Keratinocyte (primary cell): ENCODE data around the gene GPATCH1. TPM values are rescaled to one million over a fixed set of nuclear protein-coding genes. Genes with fewer than 3 reads are reported as not detected.

ENCODE experiments used
- DNase-seq: peaks from one replicate; pipeline ENCODE4 v3.0.0-alpha.2; 2011; ENCODE audit warnings: low read depth, missing footprints, low spot score
- FAIRE-seq: peaks from 2 replicates; lab custom pipeline; 2011; peaks lifted over from hg19 to GRCh38; lab: Jason Lieb, UNC
- H2AFZ ChIP-seq: 2 replicates; pipeline ENCODE4 v1.6.0; 2012; ENCODE audit warnings: low read length, control low read depth, inconsistent platforms; ENCODE audit not compliant: control insufficient read depth
- H3K27ac ChIP-seq: 2 replicates; pipeline ENCODE4 v1.5.1; 2011; ENCODE audit warnings: low read length; ENCODE audit not compliant: control insufficient read depth, insufficient read depth
- H3K27me3 ChIP-seq: 3 replicates; pipeline ENCODE4 v1.6.0; 2011; ENCODE audit warnings: low read length; ENCODE audit not compliant: control insufficient read depth, insufficient read depth; ENCODE audit errors: extremely low read depth
- H3K36me3 ChIP-seq, 2 experiments: 2 replicates in 1 of 2; 3 replicates in 1 of 2; pipeline ENCODE4 v1.5.1; 2011; ENCODE audit warnings: low read length in 2 of 2, mild to moderate bottlenecking in 1 of 2; ENCODE audit not compliant: control insufficient read depth in 2 of 2, insufficient read depth in 2 of 2; ENCODE audit errors: extremely low read depth in 1 of 2
- H3K4me1 ChIP-seq: 3 replicates; pipeline ENCODE4 v1.5.1; 2011; ENCODE audit warnings: low read length; ENCODE audit not compliant: control insufficient read depth, insufficient read depth; ENCODE audit errors: extremely low read depth
- H3K4me2 ChIP-seq: 3 replicates; pipeline ENCODE4 v1.6.0; 2011; ENCODE audit warnings: low read depth, low read length; ENCODE audit not compliant: control insufficient read depth, insufficient read depth; ENCODE audit errors: extremely low read depth
- H3K4me3 ChIP-seq, 3 experiments: fragments of 200-600 bp in 1 of 3; sonication (generic) in 1 of 3; 2 replicates in 2 of 3; 3 replicates in 1 of 3; pipeline ENCODE4 v1.5.1; 2011 to 2016; ENCODE audit warnings: low read length in 3 of 3, mild to moderate bottlenecking in 3 of 3, control low read depth in 2 of 3, inconsistent platforms in 1 of 3, low read depth in 1 of 3, mixed read lengths in 1 of 3, mixed run types in 1 of 3, moderate library complexity in 1 of 3; ENCODE audit not compliant: control insufficient read depth in 2 of 3, insufficient read depth in 2 of 3; ENCODE audit errors: extremely low read depth in 1 of 3
- H3K79me2 ChIP-seq: 2 replicates; pipeline ENCODE4 v1.6.0; 2012; ENCODE audit warnings: low read length; ENCODE audit not compliant: control insufficient read depth, insufficient read depth
- H3K9ac ChIP-seq: 3 replicates; pipeline ENCODE4 v1.6.0; 2011; ENCODE audit warnings: low read length; ENCODE audit not compliant: control insufficient read depth, insufficient read depth; ENCODE audit errors: extremely low read depth
- H3K9me1 ChIP-seq: 3 replicates; pipeline ENCODE4 v1.6.0; 2011; ENCODE audit warnings: low read length; ENCODE audit not compliant: control insufficient read depth, insufficient read depth; ENCODE audit errors: extremely low read depth
- H3K9me3 ChIP-seq: 2 replicates; pipeline ENCODE4 v1.5.1; 2012; ENCODE audit warnings: low read depth, low read length; ENCODE audit not compliant: control insufficient read depth
- H4K20me1 ChIP-seq: 3 replicates; pipeline ENCODE4 v1.6.0; 2011; ENCODE audit warnings: low read length; ENCODE audit not compliant: control insufficient read depth, insufficient read depth; ENCODE audit errors: extremely low read depth
- EZH2 ChIP-seq: IDR thresholded peaks from one replicate; pipeline ENCODE4 v1.6.1; 2012; ENCODE audit warnings: inconsistent platforms, mild to moderate bottlenecking, low read length, moderate library complexity
- dilution Hi-C: fragments of 300-500 bp; cut with MboI; formaldehyde crosslinking; loops from one replicate; pipeline ENCODE4 v1.7.0; 2020; ENCODE audit warnings: low sequenced_read_pairs; ENCODE audit not compliant: extremely low pct_ligation_motif_present
- polyA plus RNA-seq, 5 experiments: library from polyadenylated mRNA; depleted of rRNA in 3 of 5; stranded (reverse) in 3 of 5; stranded (forward) in 1 of 5; unstranded in 1 of 5; fragments of >200 nt; gene quantifications; 1 replicate in 1 of 5; 2 replicates in 3 of 5; 3 replicates in 1 of 5; pipeline versions ENCODE4 v1.2.1 to v1.2.3, GENCODE V29; 2011 to 2012; ENCODE audit warnings: missing spikeins in 2 of 5, low read depth in 1 of 5, low replicate concordance in 1 of 5
- TF ChIP-seq, protein P1 (sequence below), 3 experiments: IDR thresholded peaks in 1 of 3; conservative IDR thresholded peaks in 1 of 3; optimal IDR thresholded peaks in 1 of 3; 2 replicates in 2 of 3; 3 replicates in 1 of 3; pipeline versions ENCODE3 to v1.5.1; 2011; ENCODE audit warnings: low read length in 3 of 3, mild to moderate bottlenecking in 3 of 3, moderate library complexity in 2 of 3, control low read depth in 1 of 3, inconsistent platforms in 1 of 3; ENCODE audit not compliant: insufficient read depth in 2 of 3; ENCODE audit errors: extremely low read depth in 1 of 3

The GPATCH1 gene
- polyA plus RNA-seq, 1 donor (not counting 4 experiments of a cell fraction or from before 2014, with no cell fraction given): 5.8 TPM

DNA sequence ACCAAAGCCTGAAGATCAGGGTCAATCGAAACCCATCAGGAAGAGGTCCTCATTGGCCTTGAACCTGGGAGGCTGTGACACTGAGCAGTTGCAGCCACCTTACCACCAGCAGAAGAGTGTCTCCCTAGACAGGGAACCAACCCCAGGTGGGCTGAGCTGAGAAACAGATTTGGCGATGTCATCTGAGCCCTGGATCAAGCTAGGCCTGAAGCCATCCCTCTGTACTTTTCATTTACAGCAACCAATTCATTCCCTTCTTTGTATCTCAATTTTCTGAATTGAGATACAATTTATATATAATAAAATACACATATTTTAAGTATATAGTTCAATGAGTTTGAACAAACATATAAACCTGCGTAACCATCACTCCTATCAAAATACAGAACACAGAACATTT is 30.9 kb upstream of the GPATCH1 start:
- H3K4me2 ChIP-seq: no peak overlapping the region
- no peak for DNase-seq
- no peak overlapping the region for H3K27ac ChIP-seq
- H3K79me2 ChIP-seq: peaks cover 2% of the 10 kb centered on the region
- H4K20me1 ChIP-seq: no peaks in the 10 kb centered on the region
- H3K36me3 ChIP-seq: no peaks in the 10 kb centered on the region
- H3K4me1 ChIP-seq: peaks cover 33% of the 10 kb centered on the region
- H3K9me1 ChIP-seq: no peaks in the 10 kb centered on the region
- dilution Hi-C loops: no loop called here
- TF ChIP-seq EZH2: no peak
- H3K27me3 ChIP-seq: no peaks in the 10 kb centered on the region
- H3K9ac ChIP-seq: no peak overlapping the region
- no peaks in the 10 kb centered on the region for H3K9me3 ChIP-seq
- no peak overlapping the region for H2AFZ ChIP-seq
- FAIRE-seq: no peak
- H3K4me3 ChIP-seq: no peak overlapping the region

DNA sequence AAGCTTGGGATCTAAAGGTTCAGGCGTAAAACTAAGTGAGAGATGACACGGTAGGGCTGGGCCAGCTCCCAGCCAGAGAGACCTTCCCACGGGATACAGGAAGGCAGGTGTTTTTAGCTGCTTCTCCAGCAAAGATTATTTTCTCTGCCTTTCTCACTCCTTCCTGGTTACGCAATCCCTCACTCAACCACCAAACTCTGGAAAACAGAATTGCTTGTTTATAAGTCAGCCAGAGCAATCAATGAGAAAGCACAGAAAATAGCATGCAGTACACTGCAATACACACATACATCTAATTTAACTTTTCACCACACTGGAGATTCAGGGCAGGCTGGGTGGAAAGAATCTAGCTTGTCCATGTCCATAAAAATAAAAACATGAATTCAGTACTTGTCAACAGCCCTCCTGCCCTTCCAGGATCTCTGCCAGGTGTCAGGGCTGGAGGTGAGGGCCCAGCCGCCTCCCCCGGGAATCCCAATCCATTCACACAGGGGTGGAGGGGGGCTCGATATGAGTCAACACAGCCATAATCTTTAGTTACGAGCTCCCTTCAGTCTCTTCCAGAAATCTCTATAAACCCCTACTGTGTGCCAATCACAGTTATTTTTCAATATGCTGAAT is 28.5 kb upstream of the GPATCH1 start:
- no peak for TF ChIP-seq EZH2
- TF ChIP-seq, protein P1, sequence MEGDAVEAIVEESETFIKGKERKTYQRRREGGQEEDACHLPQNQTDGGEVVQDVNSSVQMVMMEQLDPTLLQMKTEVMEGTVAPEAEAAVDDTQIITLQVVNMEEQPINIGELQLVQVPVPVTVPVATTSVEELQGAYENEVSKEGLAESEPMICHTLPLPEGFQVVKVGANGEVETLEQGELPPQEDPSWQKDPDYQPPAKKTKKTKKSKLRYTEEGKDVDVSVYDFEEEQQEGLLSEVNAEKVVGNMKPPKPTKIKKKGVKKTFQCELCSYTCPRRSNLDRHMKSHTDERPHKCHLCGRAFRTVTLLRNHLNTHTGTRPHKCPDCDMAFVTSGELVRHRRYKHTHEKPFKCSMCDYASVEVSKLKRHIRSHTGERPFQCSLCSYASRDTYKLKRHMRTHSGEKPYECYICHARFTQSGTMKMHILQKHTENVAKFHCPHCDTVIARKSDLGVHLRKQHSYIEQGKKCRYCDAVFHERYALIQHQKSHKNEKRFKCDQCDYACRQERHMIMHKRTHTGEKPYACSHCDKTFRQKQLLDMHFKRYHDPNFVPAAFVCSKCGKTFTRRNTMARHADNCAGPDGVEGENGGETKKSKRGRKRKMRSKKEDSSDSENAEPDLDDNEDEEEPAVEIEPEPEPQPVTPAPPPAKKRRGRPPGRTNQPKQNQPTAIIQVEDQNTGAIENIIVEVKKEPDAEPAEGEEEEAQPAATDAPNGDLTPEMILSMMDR (optimal IDR thresholded peaks at IDR 0.05 in 1 of 3, IDR thresholded peaks at IDR 0.05 in 1 of 3, conservative IDR thresholded peaks at IDR 0.05 in 1 of 3; ENCODE audit: extremely low read depth in 1 of 3, insufficient read depth in 2 of 3, low read length in 3 of 3): no peak
- H3K27ac ChIP-seq: no peak overlapping the region
- H3K9me1 ChIP-seq: no peaks in the 10 kb centered on the region
- no peaks in the 10 kb centered on the region for H4K20me1 ChIP-seq
- no peak overlapping the region for H3K4me3 ChIP-seq
- no peak overlapping the region for H3K9ac ChIP-seq
- H3K4me2 ChIP-seq: no peak overlapping the region
- H3K79me2 ChIP-seq: peaks cover 2% of the 10 kb centered on the region
- H3K9me3 ChIP-seq: no peaks in the 10 kb centered on the region
- dilution Hi-C loops: no loop called here
- DNase-seq: no peak
- H2AFZ ChIP-seq: no peak overlapping the region
- H3K36me3 ChIP-seq: no peaks in the 10 kb centered on the region
- H3K4me1 ChIP-seq: peaks cover 22% of the 10 kb centered on the region
- no peaks in the 10 kb centered on the region for H3K27me3 ChIP-seq
- no peak for FAIRE-seq

DNA sequence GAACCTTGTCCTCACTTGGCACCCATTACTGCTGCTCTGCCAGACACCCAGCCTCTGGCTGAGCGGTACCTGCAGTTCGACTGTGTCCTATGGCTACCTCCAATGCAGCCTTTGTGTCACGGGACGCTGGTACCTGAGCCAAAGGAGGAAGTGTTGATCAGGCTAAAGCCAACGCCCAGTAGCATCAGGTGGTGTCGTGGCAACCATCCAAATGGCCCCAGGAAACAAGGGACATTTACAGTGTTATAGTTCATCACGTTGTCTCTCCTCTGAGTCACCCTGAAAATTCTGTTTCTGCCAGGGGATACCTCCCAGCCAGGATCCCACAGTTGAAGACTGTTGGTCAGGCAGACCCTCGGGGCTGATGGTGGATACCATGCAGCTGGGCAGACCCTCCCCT is 26.4 kb upstream of the GPATCH1 start:
- Histone ChIP-seq H3K27ac (no peak overlapping the region), H3K4me2 (no peak overlapping the region), H3K9ac (no peak overlapping the region), H3K9me1 (no peaks in the 10 kb centered on the region), H3K79me2 (peaks cover 2% of the 10 kb centered on the region), H3K36me3 (no peaks in the 10 kb centered on the region), H2AFZ (no peak overlapping the region), H3K27me3 (no peaks in the 10 kb centered on the region), H4K20me1 (no peaks in the 10 kb centered on the region), H3K4me3 (no peak overlapping the region), H3K9me3 (no peaks in the 10 kb centered on the region), H3K4me1 (peaks cover 10% of the 10 kb centered on the region)
- dilution Hi-C loops: no loop called here
- DNase-seq: no peak
- TF ChIP-seq EZH2: no peak
- TF ChIP-seq, protein P1 (optimal IDR thresholded peaks at IDR 0.05 in 1 of 3, IDR thresholded peaks at IDR 0.05 in 1 of 3, conservative IDR thresholded peaks at IDR 0.05 in 1 of 3; ENCODE audit: extremely low read depth in 1 of 3, insufficient read depth in 2 of 3, low read length in 3 of 3): no peak
- FAIRE-seq: no peak
